Panc1 (cell line): ENCODE measurements around the gene EPHA6. TPM values are rescaled to one million over a fixed set of nuclear protein-coding genes. Genes with fewer than 3 reads are reported as not detected.

ENCODE experiments used
- ATAC-seq: fragments of 200-7000 bp; cut with Tn5 transposase; 2 replicates; pipeline ENCODE4 v1.9.1; 2020; ENCODE audit warnings: mild to moderate bottlenecking, moderate library complexity
- BruUV-seq: library from RNA; stranded (reverse); fragments of 400-500 nt; replicated peaks from 2 replicates; lab custom pipeline; 2021; lab: Mats Ljungman, UMichigan
- CTCF ChIA-PET: fragments of 300-600 bp; sonication (Branson Sonifier 250); formaldehyde crosslinking; loops from one replicate; lab custom pipeline; 2022; ENCODE audit warnings: antibody characterized with exemption; lab: Charles Lee
- POLR2A ChIA-PET: fragments of 300-600 bp; sonication (Branson Sonifier 250); formaldehyde crosslinking; loops from one replicate; lab custom pipeline; 2022; ENCODE audit warnings: antibody characterized with exemption; lab: Charles Lee
- DNase-seq: peaks from one replicate; pipeline ENCODE4 v3.0.0-alpha.2; 2010; ENCODE audit warnings: low read depth, low spot score
- H3K27ac ChIP-seq: 2 replicates; pipeline ENCODE4 v1.5.1; 2011; ENCODE audit warnings: mild to moderate bottlenecking, low read length, inconsistent platforms
- H3K27me3 ChIP-seq: fragments of 200-500 bp; sonication (Bioruptor generic); 2 replicates; pipeline ENCODE4 v1.6.0; 2014; ENCODE audit warnings: low read length, inconsistent platforms; ENCODE audit not compliant: control insufficient read depth, insufficient read depth
- H3K36me3 ChIP-seq: fragments of 200-500 bp; sonication (Bioruptor generic); 2 replicates; pipeline ENCODE4 v1.5.1; 2014; ENCODE audit warnings: inconsistent platforms, mild to moderate bottlenecking, low read length, moderate library complexity; ENCODE audit not compliant: control insufficient read depth, insufficient read depth
- H3K4me1 ChIP-seq: 2 replicates; pipeline ENCODE4 v1.5.1; 2011; ENCODE audit warnings: inconsistent platforms, mild to moderate bottlenecking, low read length, moderate library complexity; ENCODE audit not compliant: control insufficient read depth, insufficient read depth
- H3K4me3 ChIP-seq, 2 experiments: 2 replicates each; pipeline ENCODE4 v1.5.1; 2011 to 2012; ENCODE audit warnings: low read depth in 2 of 2, low read length in 2 of 2, mild to moderate bottlenecking in 2 of 2, inconsistent platforms in 1 of 2, moderate library complexity in 1 of 2
- H3K9me3 ChIP-seq: fragments of 200-500 bp; sonication (Bioruptor generic); 2 replicates; pipeline ENCODE4 v1.5.1; 2014; ENCODE audit warnings: low read depth, mild to moderate bottlenecking, inconsistent platforms, low read length, moderate library complexity; ENCODE audit not compliant: control insufficient read depth, insufficient read depth
- CTCF ChIP-seq: fragments of 450-650 bp; IDR thresholded peaks from 2 replicates; pipeline ENCODE4 v1.5.1; 2017; ENCODE audit warnings: mild to moderate bottlenecking
- POLR2AphosphoS5 ChIP-seq: IDR thresholded peaks from 2 replicates; pipeline ENCODE4 v1.6.1; 2012; ENCODE audit warnings: mild to moderate bottlenecking, low read depth, low read length, moderate library complexity
- REST ChIP-seq, 2 experiments: IDR thresholded peaks; 2 replicates each; pipeline ENCODE4 v1.6.1; 2011 to 2012; ENCODE audit warnings: low read depth in 2 of 2, control low read depth in 1 of 2, low read length in 1 of 2, mild to moderate bottlenecking in 1 of 2, moderate library complexity in 1 of 2; ENCODE audit not compliant: insufficient read depth in 1 of 2
- SIN3A ChIP-seq: IDR thresholded peaks from 2 replicates; pipeline ENCODE4 v1.6.1; 2012; ENCODE audit warnings: low read depth, mild to moderate bottlenecking, low read length, moderate library complexity, borderline replicate concordance; ENCODE audit not compliant: insufficient read depth
- TCF7L2 ChIP-seq: IDR thresholded peaks from 2 replicates; pipeline ENCODE4 v1.6.1; 2011; ENCODE audit warnings: mild to moderate bottlenecking, low read depth, low read length, inconsistent platforms
- in situ Hi-C: cut with HindIII; loops from 2 replicates; pipeline ENCODE4 v1.10.0; 2016; ENCODE audit warnings: low sequenced_read_pairs, low pct_unique_long_range_greater_than_20kb
- intact Hi-C: fragments of 100-400 bp; cut with micrococcal nuclease; formaldehyde crosslinking; loops from one replicate; pipeline ENCODE4 v1.10.0; 2022; ENCODE audit not compliant: unreplicated experiment
- total RNA-seq: library from RNA; stranded (reverse); gene quantifications from one replicate; pipeline ENCODE4 v1.2.1, GENCODE V29; 2021; ENCODE audit not compliant: unreplicated experiment

The EPHA6 gene
- total RNA-seq, 1 experiment from 2014 or later: 0.57 TPM

GRCh38 chr3:97705764-97706163, 891.4 kb downstream of the EPHA6 start:
- BruUV-seq: no TSS peak
- no peak overlapping the region for H3K27ac ChIP-seq
- H3K36me3 ChIP-seq: no peaks in the 10 kb centered on the region
- CTCF ChIA-PET: no interaction called here
- no peaks in the 10 kb centered on the region for H3K27me3 ChIP-seq
- ATAC-seq: no peak
- H3K4me1 ChIP-seq: no peaks in the 10 kb centered on the region
- POLR2A ChIA-PET: no interaction called here
- no peaks in the 10 kb centered on the region for H3K9me3 ChIP-seq
- H3K4me3 ChIP-seq: no peak overlapping the region
- DNase-seq: no peak
- in situ Hi-C loops: no loop called here
- TF ChIP-seq TCF7L2: no peak
- TF ChIP-seq POLR2AphosphoS5: no peak
- no peak for TF ChIP-seq CTCF
- TF ChIP-seq REST (IDR thresholded peaks at IDR 0.05; ENCODE audit: insufficient read depth in 1 of 2, low read depth in 2 of 2, low read length in 1 of 2): no peak
- TF ChIP-seq SIN3A: no peak
- intact Hi-C loops: no loop called here

DNA sequence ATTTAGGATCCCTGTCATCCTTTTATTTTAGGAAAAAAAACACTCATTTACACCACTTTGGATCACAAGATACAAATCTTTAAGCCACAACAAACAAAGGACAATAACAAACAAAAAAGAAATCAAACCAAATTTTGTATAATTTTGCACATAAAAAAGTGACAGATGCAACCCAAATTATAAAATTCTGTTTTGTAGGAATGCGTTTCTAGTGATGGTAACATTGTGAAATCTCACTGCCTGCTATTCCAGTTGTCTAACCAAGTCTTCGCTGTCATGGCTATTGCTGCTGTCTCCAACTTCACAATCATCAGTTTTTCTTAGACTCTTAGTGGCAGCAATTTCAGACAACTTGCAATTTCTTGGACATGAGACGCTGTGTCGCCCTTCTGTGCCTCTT, 891.8 kb downstream of the EPHA6 start:
- POLR2A ChIA-PET: no interaction called here
- no peak overlapping the region for H3K27ac ChIP-seq
- no peaks in the 10 kb centered on the region for H3K27me3 ChIP-seq
- ATAC-seq (no peak), DNase-seq (no peak)
- TF ChIP-seq CTCF (no peak), REST (IDR thresholded peaks at IDR 0.05; ENCODE audit: insufficient read depth in 1 of 2, low read depth in 2 of 2, low read length in 1 of 2) (no peak), SIN3A (no peak), TCF7L2 (no peak), POLR2AphosphoS5 (no peak)
- intact Hi-C loops (no loop called here), in situ Hi-C loops (no loop called here)
- CTCF ChIA-PET: no interaction called here
- no peaks in the 10 kb centered on the region for H3K36me3 ChIP-seq
- BruUV-seq: no TSS peak
- H3K4me1 ChIP-seq: no peaks in the 10 kb centered on the region
- H3K4me3 ChIP-seq: no peak overlapping the region
- no peaks in the 10 kb centered on the region for H3K9me3 ChIP-seq
